Measurements from ENCODE around the gene TMEM223.
A peak's percentile ranks its signal among the peaks of the same experiment; 100 is the strongest.
"Not testable (repeated sequence)": the region's sequence is repeated elsewhere in the genome, so short reads cannot be mapped to it uniquely, and the experiment has no call there.

The TMEM223 gene

DNA sequence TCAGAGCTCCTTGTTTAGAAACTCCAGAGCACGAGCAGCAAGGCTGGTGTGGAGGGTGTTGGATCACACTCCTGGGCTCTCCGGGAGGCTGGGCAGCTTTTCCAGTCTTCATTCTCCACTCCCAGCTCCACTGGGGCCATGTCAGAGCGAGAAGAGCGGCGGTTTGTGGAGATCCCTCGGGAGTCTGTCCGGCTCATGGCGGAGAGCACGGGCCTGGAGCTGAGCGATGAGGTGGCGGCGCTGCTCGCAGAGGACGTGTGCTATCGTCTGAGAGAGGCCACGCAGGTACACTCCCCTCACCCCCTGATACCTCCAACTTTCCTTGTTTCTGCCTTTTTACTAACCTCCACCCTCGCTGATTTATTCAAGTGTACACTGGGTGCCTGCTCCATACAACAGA, 16.2 kb downstream of the TMEM223 start:
- no peak for DNase-seq
- ChIA-PET CTCF (interaction anchor here (1.3 to 4.1 kb wide), 3 partner anchors 10 to 82 kb away, joined by 5 to 24 read pairs (median 5); partner anchors contain the start of gene ZBTB3), POLR2A (interaction anchor here (0.9 to 1.7 kb wide), 3 partner anchors 11 to 66 kb away, joined by 3 to 5 read pairs (median 5); partner anchors contain the start of genes POLR2G and TMEM179B)
- WGBS (ENCODE audit: insufficient coverage): 98% methylated on average over 15 of the region's 17 CpGs
- Histone ChIP-seq H3K4me1 (ENCODE audit: control extremely low read depth in 1 of 4, control insufficient read depth in 4 of 4, insufficient read depth in 4 of 4, low read length in 3 of 4) (peaks cover 0 to 19% (median 9%) of the 10 kb centered on the region in 4 experiments), H3K36me3 (ENCODE audit: control insufficient read depth in 4 of 4, insufficient read depth in 4 of 4, low read length in 3 of 4) (peaks cover 5 to 46% (median 19%) of the 10 kb centered on the region in 4 experiments), H3K9me3 (ENCODE audit: control extremely low read depth in 1 of 5, control insufficient read depth in 4 of 5, insufficient read depth in 2 of 5, low read depth in 1 of 5, low read length in 4 of 5) (no peaks in the 10 kb centered on the region), H3K4me3 (ENCODE audit: control insufficient read depth in 1 of 7, extremely low read depth in 1 of 7, insufficient read depth in 4 of 7, low read depth in 2 of 7, low read length in 6 of 7) (no peak overlapping the region), H3K27ac (ENCODE audit: insufficient read depth in 1 of 2, low read depth in 1 of 2, low read length in 2 of 2, poor library complexity in 1 of 2, severe bottlenecking in 2 of 2) (no peak overlapping the region), H3K27me3 (replicated peaks in 2 of 5; ENCODE audit: control insufficient read depth in 4 of 5, insufficient read depth in 5 of 5, low read length in 4 of 5) (no peaks in the 10 kb centered on the region)

DNA sequence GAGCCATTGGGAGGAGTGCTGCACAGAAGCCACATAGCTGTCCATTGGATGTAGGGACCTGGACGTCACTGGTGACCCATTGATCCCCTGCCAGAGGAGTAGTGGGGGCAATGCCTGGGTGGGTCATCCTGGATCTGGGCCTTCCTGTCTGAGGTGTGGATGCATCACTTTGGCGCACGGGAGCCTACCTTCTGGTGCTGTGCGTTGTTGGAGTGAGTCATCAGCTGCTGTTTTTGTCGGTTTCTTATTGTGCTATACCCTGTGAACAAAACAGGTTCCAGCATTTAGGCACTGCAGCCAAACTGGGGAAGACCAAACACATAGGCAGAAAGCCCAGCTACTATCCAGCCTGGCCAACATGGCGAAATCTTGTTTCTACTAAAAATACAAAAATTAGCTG, 17.4 kb downstream of the TMEM223 start:
- WGBS (ENCODE audit: insufficient coverage): 98% methylated on average over 4 of the region's 6 CpGs
- POLR2A ChIA-PET: interaction anchor here (0.6 to 1.7 kb wide), 2 partner anchors 12 to 1411 kb away, joined by 4 to 5 read pairs; partner anchors contain the start of gene TMEM179B
- no peak overlapping the region for H3K27ac ChIP-seq (ENCODE audit: insufficient read depth in 1 of 2, low read depth in 1 of 2, low read length in 2 of 2, poor library complexity in 1 of 2, severe bottlenecking in 2 of 2)
- peaks cover 5 to 40% (median 17%) of the 10 kb centered on the region in 4 experiments for H3K36me3 ChIP-seq (ENCODE audit: control insufficient read depth in 4 of 4, insufficient read depth in 4 of 4, low read length in 3 of 4)
- CTCF ChIA-PET: interaction anchor here (1.5 to 4.1 kb wide), 2 partner anchors 12 to 20 kb away, joined by 5 to 24 read pairs; partner anchors contain the start of gene ZBTB3
- DNase-seq: no peak
- no peaks in the 10 kb centered on the region for H3K9me3 ChIP-seq (ENCODE audit: control extremely low read depth in 1 of 5, control insufficient read depth in 4 of 5, insufficient read depth in 2 of 5, low read depth in 1 of 5, low read length in 4 of 5)
- H3K4me1 ChIP-seq (ENCODE audit: control extremely low read depth in 1 of 4, control insufficient read depth in 4 of 4, insufficient read depth in 4 of 4, low read length in 3 of 4): peaks cover 3 to 26% (median 18%) of the 10 kb centered on the region in 4 experiments
- no peaks in the 10 kb centered on the region for H3K27me3 ChIP-seq (replicated peaks in 2 of 5; ENCODE audit: control insufficient read depth in 4 of 5, insufficient read depth in 5 of 5, low read length in 4 of 5)
- H3K4me3 ChIP-seq (ENCODE audit: control insufficient read depth in 1 of 7, extremely low read depth in 1 of 7, insufficient read depth in 4 of 7, low read depth in 2 of 7, low read length in 6 of 7): peak overlapping the region in 1 of 7 experiments; percentile 22

DNA sequence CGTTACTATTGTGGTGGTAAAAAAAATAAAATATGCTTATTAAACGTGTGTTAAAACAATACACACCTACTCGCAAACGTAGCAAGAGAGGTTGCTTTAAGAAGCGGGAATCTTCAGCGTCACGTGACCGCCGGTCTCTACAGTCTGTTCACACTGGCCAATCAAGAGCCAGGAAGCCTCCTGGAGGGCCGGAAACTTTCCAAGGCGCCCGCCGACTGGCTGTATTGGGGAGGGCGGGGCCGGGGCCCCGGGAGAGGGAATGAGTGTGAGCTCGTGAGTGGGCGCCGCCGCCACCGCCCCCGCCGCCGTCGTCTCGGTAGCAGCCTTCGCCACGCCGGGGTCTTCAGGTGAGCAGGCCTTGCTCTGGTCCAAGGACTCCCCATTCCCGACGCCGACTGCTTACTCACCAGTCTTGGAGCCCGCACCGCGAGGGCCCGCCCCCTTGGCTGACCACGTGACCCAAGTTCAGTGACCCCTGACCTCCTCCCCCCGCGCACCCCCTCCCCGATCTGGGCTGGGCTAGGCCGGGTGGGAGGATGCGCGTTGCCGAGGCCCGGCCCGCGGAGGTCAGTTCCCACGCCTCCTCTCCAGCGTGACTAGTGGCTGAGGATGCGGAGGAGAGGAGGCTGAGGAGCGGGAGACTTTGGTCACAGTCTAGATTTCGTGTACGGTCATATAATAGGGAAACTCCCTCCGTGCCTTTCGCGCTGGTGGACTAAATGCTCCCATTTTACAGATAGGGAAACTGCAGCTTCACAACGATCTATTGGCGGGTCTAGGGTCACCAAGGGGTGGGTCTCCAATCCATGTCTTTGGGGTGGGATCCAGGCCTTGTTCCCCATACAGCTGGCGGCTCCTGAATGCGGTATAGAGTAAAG, 20.4 kb downstream of the TMEM223 start, which contains the start of gene TAF6L:
Gene TAF6L (plus strand): TSS at position 253 of the 878 bp plus-strand sequence. CDS start 4,388 bp downstream, outside the sequence.
- POLR2A ChIA-PET: interaction anchor here (0.7 to 1.8 kb wide), 5 partner anchors 10 to 179 kb away, joined by 3 to 6 read pairs (median 3); partner anchors contain the start of genes POLR2G, TMEM179B and ZBTB3
- Histone ChIP-seq H3K4me1 (ENCODE audit: control extremely low read depth in 1 of 4, control insufficient read depth in 4 of 4, insufficient read depth in 4 of 4, low read length in 3 of 4) (peaks cover 3 to 26% (median 18%) of the 10 kb centered on the region in 4 experiments), H3K36me3 (ENCODE audit: control insufficient read depth in 4 of 4, insufficient read depth in 4 of 4, low read length in 3 of 4) (peaks cover 9 to 34% (median 18%) of the 10 kb centered on the region in 4 experiments), H3K27ac (ENCODE audit: insufficient read depth in 1 of 2, low read depth in 1 of 2, low read length in 2 of 2, poor library complexity in 1 of 2, severe bottlenecking in 2 of 2) (peak within 1 kb of the TSS; percentile 54 to 82), H3K9me3 (ENCODE audit: control extremely low read depth in 1 of 5, control insufficient read depth in 4 of 5, insufficient read depth in 2 of 5, low read depth in 1 of 5, low read length in 4 of 5) (no peaks in the 10 kb centered on the region), H3K4me3 (ENCODE audit: control insufficient read depth in 1 of 7, extremely low read depth in 1 of 7, insufficient read depth in 4 of 7, low read depth in 2 of 7, low read length in 6 of 7) (peak within 1 kb of the TSS; percentile 56 to 85 (median 76)), H3K27me3 (replicated peaks in 2 of 5; ENCODE audit: control insufficient read depth in 4 of 5, insufficient read depth in 5 of 5, low read length in 4 of 5) (no peaks in the 10 kb centered on the region)
- peak; percentile 89 to 94 (median 94) for DNase-seq
- WGBS (ENCODE audit: insufficient coverage): 3% methylated on average over 24 of the region's 60 CpGs
- CTCF ChIA-PET: interaction anchor here (1.2 to 2.2 kb wide), 6 partner anchors 9 to 114 kb away, joined by 3 to 9 read pairs (median 4); partner anchors contain the start of genes POLR2G and TMEM179B

DNA sequence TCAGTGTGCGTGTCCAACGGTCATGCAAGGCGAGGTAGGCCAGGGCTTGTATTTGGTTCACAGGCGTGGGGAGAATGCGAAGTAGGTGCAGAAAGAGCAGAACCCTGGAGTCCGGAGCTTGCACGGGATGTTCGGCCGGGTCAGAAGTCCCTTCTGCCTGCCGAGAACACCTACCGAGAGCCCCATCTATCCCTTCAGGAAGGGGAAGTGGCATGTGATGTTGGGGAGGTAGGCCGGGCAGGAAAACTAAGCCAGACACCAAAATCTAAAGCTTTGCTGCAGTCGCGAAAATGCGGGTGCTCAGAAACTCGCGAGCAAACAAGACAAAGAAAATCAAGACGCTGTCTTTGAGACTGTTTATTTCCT, 21.0 kb downstream of the TMEM223 start:
- CTCF ChIA-PET: interaction anchor here (1.1 to 2.2 kb wide), 6 partner anchors 9 to 115 kb away, joined by 3 to 9 read pairs (median 4); partner anchors contain the start of genes POLR2G and TMEM179B
- Histone ChIP-seq H3K27me3 (replicated peaks in 2 of 5; ENCODE audit: control insufficient read depth in 4 of 5, insufficient read depth in 5 of 5, low read length in 4 of 5) (no peaks in the 10 kb centered on the region), H3K4me1 (ENCODE audit: control extremely low read depth in 1 of 4, control insufficient read depth in 4 of 4, insufficient read depth in 4 of 4, low read length in 3 of 4) (peaks cover 3 to 26% (median 18%) of the 10 kb centered on the region in 4 experiments), H3K4me3 (ENCODE audit: control insufficient read depth in 1 of 7, extremely low read depth in 1 of 7, insufficient read depth in 4 of 7, low read depth in 2 of 7, low read length in 6 of 7) (peak overlapping the region; percentile 56 to 85 (median 76)), H3K9me3 (ENCODE audit: control extremely low read depth in 1 of 5, control insufficient read depth in 4 of 5, insufficient read depth in 2 of 5, low read depth in 1 of 5, low read length in 4 of 5) (no peaks in the 10 kb centered on the region), H3K27ac (ENCODE audit: insufficient read depth in 1 of 2, low read depth in 1 of 2, low read length in 2 of 2, poor library complexity in 1 of 2, severe bottlenecking in 2 of 2) (peak overlapping the region; percentile 54 to 82), H3K36me3 (ENCODE audit: control insufficient read depth in 4 of 4, insufficient read depth in 4 of 4, low read length in 3 of 4) (peaks cover 7 to 33% (median 18%) of the 10 kb centered on the region in 4 experiments)
- 0% methylated on average over 7 of the region's 18 CpGs for WGBS (ENCODE audit: insufficient coverage)
- POLR2A ChIA-PET: interaction anchor here (0.5 to 1.8 kb wide), 5 partner anchors 9 to 71 kb away, joined by 3 to 6 read pairs (median 4); partner anchors contain the start of genes POLR2G, TMEM179B and ZBTB3
- DNase-seq: peak in 1 of 3 donors; percentile 34

DNA sequence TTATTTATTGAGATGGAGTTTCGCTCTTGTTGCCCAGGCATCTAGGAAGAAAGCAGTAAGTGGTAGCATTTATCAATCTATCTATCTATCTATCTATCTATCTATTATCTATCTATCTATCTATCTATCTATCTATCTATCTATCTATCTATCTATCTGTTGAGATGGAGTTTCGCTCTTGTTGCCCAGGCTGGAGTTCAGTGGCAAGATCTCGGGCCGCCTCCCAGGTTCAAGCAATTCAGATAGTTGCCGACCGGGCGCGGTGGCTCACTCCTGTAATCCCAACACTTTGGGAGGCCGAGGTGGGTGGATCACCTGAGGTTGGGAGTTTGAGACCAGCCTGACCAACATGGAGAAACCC, 31.0 kb downstream of the TMEM223 start:
- peaks cover 4 to 15% (median 12%) of the 10 kb centered on the region in 4 experiments for H3K4me1 ChIP-seq (ENCODE audit: control extremely low read depth in 1 of 4, control insufficient read depth in 4 of 4, insufficient read depth in 4 of 4, low read length in 3 of 4)
- 26% methylated on average over 6 of the region's 9 CpGs for WGBS (ENCODE audit: insufficient coverage)
- ChIA-PET CTCF (interaction anchor here (2.2 kb wide), 1 partner anchor 26 kb away, joined by 11 read pairs; no protein-coding TSS in a partner anchor), POLR2A (interaction anchor here (0.5 to 1.4 kb wide), 6 partner anchors 9 to 194 kb away, joined by 3 to 7 read pairs (median 4); partner anchors contain the start of gene TAF6L)
- peak in 1 of 3 donors; percentile 18 for DNase-seq
- H3K27me3 ChIP-seq (replicated peaks in 2 of 5; ENCODE audit: control insufficient read depth in 4 of 5, insufficient read depth in 5 of 5, low read length in 4 of 5); H3K9me3 ChIP-seq (ENCODE audit: control extremely low read depth in 1 of 5, control insufficient read depth in 4 of 5, insufficient read depth in 2 of 5, low read depth in 1 of 5, low read length in 4 of 5); H3K27ac ChIP-seq (ENCODE audit: insufficient read depth in 1 of 2, low read depth in 1 of 2, low read length in 2 of 2, poor library complexity in 1 of 2, severe bottlenecking in 2 of 2): not testable (repeated sequence)
- peak overlapping the region in 5 of 7 experiments; percentile 8 to 93 (median 85) for H3K4me3 ChIP-seq (ENCODE audit: control insufficient read depth in 1 of 7, extremely low read depth in 1 of 7, insufficient read depth in 4 of 7, low read depth in 2 of 7, low read length in 6 of 7)
- peaks cover 0 to 14% (median 9%) of the 10 kb centered on the region in 4 experiments for H3K36me3 ChIP-seq (ENCODE audit: control insufficient read depth in 4 of 4, insufficient read depth in 4 of 4, low read length in 3 of 4)

DNA sequence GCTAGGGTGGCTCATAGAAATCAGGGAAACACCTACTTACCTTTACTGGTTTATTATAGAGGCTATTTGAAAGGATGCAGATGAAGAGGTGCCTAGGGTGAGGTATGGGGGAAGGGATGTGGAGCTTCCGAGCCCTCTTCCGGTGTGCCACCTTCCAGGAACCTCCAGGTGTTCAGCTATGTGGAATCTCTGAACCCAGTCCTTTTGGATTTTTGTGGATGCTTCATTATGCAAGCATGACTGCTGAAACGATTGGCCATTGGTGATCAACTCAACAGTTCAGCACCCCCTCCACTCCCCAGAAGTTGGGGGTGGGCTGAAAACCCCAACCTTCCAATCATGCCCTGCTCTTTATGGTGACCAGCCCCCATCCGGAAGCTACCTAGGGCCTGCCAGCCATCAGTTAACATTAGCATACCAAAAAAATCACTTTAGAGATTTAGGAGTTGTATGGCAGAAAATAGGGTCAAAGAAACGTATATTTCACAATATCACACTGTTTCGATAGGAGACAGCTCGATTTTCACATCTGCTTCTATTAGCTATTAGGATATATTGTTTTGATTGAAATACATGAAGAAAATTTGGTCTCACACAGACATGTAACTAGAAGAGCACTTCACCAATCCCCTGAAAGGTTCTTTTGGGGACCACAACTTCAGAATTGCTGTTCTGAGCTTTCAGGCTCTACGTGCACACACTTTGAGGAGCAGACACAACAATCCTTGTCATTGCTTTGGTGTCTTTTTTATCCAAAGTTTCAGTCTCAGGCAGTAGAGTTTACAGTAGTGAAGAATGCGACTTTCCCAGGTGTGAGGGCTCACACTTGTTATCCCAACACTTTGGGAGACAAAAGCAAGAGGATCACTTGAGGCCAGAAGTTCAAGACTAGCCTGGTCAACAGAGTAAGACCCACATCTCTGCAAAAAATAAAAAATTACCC, 33.7 kb downstream of the TMEM223 start:
- DNase-seq: no peak
- CTCF ChIA-PET: interaction anchor here (0.9 to 1.4 kb wide), 3 partner anchors 9 to 12 kb away, joined by 3 read pairs; no protein-coding TSS in a partner anchor
- Histone ChIP-seq H3K36me3 (ENCODE audit: control insufficient read depth in 4 of 4, insufficient read depth in 4 of 4, low read length in 3 of 4) (peaks cover 0 to 5% (median 3%) of the 10 kb centered on the region in 4 experiments), H3K27me3 (replicated peaks in 2 of 5; ENCODE audit: control insufficient read depth in 4 of 5, insufficient read depth in 5 of 5, low read length in 4 of 5) (no peaks in the 10 kb centered on the region), H3K27ac (ENCODE audit: insufficient read depth in 1 of 2, low read depth in 1 of 2, low read length in 2 of 2, poor library complexity in 1 of 2, severe bottlenecking in 2 of 2) (no peak overlapping the region), H3K4me1 (ENCODE audit: control extremely low read depth in 1 of 4, control insufficient read depth in 4 of 4, insufficient read depth in 4 of 4, low read length in 3 of 4) (peaks cover 6 to 27% (median 19%) of the 10 kb centered on the region in 4 experiments), H3K9me3 (ENCODE audit: control extremely low read depth in 1 of 5, control insufficient read depth in 4 of 5, insufficient read depth in 2 of 5, low read depth in 1 of 5, low read length in 4 of 5) (no peaks in the 10 kb centered on the region), H3K4me3 (ENCODE audit: control insufficient read depth in 1 of 7, extremely low read depth in 1 of 7, insufficient read depth in 4 of 7, low read depth in 2 of 7, low read length in 6 of 7) (no peak overlapping the region)
- WGBS (ENCODE audit: insufficient coverage): 92% methylated on average over 5 of the region's 9 CpGs
- POLR2A ChIA-PET: no interaction called here
